HuH-7 (cell line): Measurements from ENCODE around the gene ATP6V1E1.

ENCODE experiments used
- DNase-seq: peaks from one replicate; pipeline ENCODE4 v3.0.0; 2011; ENCODE audit warnings: low spot score

The ATP6V1E1 gene

DNA sequence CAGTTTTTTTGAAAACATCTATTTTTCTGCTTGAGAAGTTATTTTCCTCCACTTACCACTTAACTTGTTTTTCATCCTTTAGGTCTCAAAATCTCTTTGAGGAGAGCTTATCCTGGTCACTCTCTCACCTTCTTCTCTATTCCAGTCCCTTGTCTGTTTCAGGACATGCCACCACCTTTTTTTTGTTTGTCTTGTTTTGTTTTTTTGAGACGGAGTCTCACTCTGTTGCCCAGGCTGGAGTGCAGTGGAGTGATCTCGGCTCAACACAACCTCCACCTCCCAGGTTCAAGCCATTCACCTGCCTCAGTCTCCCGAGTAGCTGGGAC is 5.4 kb upstream of the ATP6V1E1 start:
- no peak for DNase-seq

DNA sequence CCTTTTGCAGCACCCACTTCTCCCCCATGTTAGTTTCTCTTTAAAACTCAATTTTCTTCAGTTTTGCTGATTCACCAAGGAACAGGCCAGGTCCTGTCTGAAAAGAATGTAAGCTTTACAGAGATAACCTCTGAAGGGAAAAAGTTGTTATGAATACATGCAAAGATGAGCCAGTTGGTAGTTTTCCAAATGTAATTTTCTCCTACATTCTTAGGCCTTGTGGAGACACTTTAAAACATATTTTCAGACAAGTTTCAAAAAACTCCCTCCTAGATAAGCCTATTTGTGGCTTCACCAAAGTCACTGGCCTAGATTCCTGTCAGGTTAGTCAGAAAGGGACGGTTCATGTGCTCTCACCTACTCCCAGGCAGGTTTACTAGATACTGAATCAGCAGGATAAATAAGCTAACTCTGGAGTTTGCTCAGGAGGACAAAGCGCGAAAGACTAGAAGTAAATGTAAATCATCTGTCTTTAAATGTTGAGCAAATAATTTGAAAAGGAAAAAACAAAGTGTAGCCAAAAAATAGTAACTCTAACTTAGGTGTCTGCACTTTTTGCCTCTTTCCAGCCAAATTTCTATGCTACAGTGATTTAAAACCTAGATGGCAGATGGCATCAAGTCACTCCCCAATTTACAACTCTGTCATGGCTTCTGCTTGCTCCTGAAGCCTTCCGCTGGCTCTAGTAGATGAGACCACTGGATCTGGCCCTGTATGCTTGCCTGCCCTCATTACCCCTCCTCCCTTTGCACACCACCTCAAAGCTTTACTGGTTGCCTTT is 4.9 kb upstream of the ATP6V1E1 start:
- no peak for DNase-seq

DNA sequence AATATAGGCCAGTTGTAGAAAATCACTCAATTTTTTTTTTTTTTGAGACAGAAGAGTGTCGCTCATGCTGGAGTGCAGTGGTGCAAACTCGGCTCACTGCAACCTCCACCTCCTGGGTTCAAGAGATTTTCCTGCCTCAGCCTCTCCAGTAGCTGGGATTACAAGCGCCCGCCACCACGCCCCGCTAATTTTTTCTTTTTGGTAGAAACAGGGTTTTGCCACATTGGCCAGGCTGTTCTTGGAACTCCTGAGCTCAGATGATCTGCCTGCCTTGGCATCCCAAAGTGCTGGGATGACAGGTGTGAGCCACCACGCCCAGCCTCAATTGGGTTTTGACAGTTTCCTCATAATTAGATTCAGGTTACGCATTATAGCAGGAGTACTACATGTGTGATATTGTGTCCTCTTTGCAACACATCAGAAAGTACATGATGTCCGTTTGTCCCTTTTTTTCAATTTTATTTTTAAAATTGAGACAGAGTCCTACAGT is 2.6 kb upstream of the ATP6V1E1 start:
- no peak for DNase-seq

DNA sequence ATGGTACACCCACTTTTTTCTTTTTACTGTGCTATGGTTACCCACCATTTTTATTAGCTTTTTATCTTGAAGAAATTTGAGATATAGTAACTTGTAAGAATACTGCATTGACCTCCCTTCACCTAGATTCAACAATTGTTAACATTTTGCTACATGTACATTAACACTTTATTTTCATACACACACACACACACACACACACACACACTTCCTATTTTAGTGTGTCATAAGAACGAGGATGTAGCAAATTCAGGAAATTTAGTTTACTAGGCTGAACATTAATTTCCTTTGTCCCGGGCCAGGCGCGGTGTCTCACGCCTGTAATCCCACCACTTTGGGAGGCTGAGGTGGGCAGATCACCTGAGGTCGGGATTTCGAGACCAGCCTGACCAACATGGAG is 1.1 kb upstream of the ATP6V1E1 start:
- DNase-seq: no peak

DNA sequence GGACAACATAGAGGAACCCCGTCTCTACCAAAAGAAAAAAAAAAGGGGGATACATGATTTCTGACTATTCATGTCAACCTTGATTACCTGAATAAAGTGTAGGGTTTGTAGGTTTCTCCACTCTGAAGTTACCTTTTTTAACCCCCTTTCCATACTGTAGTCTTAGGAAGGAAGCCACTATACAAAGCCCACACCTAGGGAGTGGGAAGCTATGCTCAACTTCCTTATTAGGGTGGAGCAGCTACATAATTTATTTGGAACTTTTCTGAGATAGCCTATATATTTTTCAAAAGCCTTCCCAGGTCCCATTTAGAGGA is 582 bp upstream of the ATP6V1E1 start:
- no peak for DNase-seq

DNA sequence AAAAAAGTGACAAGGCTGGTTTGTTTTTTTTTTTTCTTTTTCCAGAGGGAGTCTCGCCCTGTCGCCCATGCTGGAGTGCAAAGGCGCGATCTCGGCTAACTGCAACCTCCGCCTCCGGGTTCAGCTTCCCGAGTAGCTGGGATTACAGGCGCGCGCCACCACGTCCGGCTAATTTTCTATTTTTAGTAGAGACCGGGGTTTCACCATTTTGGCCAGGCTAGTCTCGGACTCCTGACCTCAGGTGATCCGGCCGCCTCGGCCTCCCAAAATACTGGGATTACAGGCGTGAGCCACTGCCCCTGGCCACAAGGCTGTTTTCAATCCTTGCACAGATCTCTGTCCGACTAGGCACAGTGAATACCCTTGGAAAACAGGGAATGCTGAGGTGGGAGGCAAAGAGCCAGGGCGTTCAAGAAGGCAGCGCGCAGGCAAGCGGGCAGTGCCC is 566 bp downstream of the ATP6V1E1 start:
- no peak for DNase-seq

DNA sequence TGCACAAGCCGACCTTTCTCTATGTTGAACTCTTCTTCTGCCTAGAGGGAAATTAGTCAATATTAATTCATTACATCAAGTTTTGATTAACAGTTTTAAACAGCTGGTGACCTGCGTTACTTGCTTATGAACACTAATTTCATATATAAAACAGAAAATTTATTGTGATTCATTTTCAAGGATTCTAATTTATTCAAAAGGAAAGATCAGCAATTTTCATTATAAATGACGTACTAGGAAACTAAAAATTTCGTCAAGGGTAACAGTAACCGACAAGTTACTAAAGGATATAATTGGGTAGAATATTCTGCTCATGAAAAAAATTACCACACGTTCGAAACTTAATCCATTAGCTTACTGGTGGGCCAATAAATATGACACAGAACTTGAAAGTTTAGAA is 15.3 kb downstream of the ATP6V1E1 start:
- no peak for DNase-seq

DNA sequence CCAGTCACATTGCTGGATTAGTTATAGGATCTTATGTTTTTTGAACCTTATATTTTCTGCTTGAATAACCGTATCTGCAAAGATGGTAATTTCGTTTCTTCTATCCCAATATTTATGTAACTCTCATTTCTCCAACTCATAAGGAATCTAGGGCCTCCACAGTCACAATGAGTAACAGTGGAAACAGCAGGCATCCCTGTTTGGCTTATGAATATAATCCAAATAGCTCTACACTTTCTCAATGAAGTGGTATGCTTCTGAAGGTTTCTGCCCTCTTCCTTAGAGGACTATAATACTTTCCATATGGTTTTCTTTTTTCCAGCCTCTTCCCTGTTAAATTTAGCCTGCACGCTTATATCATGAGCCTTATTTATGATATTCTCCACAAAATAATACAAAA is 16.5 kb downstream of the ATP6V1E1 start:
- DNase-seq: no peak

DNA sequence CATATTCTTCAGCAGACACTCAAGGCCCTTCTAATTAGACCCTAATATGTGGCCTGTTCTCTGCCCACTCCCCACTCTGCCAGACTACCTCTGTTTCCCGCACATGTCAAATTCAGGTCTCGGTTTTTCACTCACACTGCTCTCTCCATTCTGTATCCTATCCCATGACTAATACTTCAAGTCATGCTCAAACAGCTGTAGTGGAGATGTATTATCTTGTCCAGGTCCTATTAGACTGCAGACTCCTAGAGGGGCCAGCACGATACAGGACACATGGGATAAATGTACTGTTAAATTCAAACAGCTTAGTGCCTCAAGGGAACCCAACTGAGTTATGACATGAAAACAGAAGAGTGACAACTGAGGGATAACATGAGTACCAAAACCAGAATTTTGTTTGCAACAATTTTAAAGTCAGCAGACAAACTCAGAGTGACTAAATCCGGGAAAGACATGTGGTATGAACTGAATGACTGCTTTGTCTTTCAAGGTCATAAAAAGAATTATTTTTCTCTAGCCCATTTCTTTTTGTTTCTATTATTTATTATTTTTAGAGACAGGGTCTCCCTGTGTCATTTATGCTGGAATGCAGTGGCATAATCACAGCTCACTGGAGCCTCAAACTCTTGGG is 20.5 kb downstream of the ATP6V1E1 start:
- DNase-seq: no peak

DNA sequence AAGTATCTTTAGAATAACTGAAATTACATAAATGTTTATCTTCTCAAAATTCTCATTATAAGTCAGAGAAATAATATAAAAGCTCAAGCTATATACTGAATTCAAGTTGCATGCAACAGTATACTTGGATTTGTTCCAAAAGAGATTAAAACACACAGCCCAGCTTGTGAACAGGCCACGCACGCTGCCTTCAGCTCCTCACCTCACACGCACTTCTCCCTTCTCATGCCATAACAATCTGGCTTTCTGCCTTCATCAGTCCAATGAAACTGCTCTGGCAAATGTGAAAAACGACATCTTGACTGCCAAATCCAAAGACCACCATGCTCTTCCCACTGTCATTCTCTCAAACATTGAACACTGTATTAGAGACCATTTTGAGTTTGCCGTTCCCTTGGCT is 22.1 kb downstream of the ATP6V1E1 start:
- no peak for DNase-seq

DNA sequence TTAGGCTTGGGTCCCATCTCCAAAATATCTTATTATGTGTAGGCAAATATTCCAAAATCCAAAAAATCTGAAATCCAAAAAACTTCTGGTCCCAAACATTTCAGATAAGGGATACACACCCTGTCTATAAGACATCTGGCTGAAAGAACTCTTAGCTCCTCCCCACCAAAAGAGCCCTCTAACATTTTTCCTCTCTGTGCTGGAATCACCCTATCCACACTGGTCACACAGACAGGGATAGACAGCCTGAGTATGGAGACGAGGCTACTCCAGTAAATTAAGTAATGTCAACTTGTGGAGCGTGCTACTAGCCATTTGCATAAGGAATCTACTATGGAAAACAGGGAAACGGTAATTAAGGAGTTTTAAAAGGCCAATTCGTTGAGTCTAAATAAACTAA is 24.9 kb downstream of the ATP6V1E1 start:
- no peak for DNase-seq

DNA sequence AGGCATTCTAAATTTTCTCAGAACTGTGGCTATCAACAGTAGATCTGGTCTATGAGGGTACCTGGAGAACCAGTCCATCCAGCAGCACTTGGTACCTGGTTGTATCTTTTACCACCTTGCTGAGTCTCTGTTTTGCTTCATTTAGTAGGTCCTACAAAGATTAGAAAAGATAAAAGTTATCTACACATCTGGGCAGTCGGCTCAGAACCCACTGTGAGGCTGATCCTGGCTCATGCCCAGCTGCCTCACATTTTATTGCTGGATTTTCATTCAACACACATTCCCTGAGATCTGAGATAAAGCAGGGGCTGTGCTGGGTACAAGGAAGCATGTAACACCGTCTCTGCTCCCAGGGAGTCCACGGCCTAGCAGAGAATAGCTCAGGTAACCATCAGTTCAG is 27.5 kb downstream of the ATP6V1E1 start:
- DNase-seq: no peak

DNA sequence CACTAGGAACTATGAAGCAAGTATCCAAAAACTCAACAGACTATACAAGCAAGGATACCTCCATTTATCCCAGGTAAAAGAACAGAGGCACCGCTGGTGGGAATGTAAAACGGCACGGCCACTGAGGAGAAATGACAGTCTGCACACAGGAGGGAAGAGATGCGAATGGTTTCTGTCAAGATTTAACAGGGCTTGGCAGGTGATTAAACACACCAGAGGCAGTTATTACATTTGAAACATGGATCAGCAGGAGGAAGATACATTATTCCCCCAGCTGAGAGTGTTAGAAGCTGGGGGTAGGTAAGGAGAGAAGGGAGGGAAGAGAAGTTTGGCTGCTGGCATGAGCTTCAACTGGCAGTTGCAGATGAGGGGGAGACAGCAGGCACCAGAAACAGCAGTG is 30.2 kb downstream of the ATP6V1E1 start:
- DNase-seq: no peak

DNA sequence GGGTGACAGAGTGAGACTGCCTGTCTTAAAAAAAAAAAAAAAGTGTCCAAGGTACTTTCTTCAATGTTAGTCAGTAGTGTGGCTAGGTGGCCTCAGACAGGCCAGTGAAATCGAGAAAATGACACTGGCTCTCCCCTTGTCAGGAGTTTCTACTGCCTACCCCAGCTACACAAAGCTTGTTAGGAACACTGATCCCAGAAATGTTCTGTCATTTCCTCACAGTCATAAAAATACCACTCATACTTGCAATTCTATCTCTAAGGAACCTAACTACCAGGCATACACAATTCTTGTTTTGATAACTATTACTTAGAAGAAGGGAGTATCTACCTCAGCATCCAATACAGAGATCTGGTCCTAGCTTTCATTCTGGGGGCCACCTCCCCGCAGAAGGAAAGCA is 31.3 kb downstream of the ATP6V1E1 start:
- DNase-seq: no peak

DNA sequence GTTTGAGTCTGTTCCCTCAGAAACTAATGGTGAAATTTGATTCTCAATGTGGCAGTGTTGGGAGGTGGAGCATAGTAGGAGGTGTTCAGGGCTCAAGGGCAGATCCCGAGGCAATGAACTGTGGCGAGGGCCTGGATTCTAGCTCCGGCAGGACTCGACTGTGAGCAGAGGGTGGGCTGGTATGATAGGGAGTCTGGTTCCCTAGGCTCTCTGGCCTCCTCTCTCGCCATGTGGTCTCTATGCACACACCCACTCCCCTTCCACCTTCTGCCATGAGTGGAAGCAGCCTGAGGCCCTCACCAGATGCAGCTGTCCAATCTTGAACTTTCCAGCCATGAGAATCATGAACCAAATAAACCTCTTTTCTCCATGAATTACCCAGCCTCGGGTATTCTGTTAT is 32.3 kb downstream of the ATP6V1E1 start:
- DNase-seq: no peak

DNA sequence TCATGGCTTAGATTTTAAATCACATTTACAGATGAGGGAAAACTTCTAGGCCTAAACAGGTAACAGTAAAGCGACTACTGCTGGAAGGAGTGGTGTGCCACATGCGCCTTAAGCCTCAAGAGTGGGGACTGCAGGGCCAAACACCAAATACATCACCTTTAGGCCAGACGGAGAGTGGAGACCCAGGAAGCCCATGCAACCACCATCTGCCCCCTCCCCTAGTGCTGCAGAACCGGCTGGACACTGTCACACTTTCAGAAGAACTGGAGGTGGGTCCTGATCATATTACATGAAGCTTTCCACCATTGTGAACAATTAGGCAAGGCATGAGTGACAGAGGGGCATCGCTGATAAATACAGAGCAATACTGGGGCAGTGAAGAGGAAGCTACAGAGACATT is 36.3 kb downstream of the ATP6V1E1 start:
- no peak for DNase-seq

DNA sequence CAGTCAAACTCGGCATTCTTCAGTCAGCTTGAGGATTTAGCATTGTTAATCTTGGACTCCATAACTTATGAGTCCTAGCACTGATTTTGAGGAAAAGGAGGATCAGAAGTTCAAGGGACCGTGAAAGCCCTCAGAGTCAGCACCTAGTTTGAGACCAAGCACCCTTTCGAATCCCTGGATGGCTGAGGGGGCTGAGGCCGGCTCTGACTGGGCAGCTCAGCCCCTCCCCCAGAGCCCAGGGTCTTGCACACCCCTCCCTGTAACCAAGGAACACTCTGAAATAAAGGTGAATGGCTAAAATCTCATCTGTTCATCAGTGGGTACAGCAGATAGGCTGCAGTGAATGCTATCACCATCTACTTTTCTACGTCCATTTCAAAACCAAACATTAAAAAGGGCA is 38.0 kb downstream of the ATP6V1E1 start:
- DNase-seq: no peak

DNA sequence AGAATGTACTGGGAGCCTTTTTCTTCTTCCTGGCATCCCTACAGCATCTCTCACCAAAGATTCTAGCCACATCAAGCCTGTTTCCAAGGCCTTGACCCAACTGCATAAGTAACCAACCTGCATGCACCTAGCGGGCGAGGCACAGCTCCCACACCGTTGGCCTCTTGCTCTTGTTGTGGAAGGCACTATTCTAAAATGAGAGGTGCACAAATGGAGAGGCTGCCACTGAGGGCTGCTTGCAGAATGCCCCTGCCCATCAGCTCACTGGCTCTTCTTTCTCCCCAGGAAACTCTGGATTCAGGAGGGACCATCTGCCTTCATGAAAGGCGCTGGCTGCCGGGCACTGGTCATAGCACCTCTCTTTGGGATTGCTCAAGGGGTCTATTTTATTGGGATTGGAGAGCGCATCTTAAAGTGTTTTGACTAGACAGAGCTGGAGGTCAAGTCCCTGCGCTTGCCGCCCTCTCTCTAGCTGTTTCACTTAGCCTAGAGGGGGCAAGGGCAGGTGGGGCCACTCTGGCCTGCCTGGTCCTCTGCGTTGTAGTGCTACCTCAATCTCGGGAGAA is 38.7 kb downstream of the ATP6V1E1 start:
- no peak for DNase-seq

DNA sequence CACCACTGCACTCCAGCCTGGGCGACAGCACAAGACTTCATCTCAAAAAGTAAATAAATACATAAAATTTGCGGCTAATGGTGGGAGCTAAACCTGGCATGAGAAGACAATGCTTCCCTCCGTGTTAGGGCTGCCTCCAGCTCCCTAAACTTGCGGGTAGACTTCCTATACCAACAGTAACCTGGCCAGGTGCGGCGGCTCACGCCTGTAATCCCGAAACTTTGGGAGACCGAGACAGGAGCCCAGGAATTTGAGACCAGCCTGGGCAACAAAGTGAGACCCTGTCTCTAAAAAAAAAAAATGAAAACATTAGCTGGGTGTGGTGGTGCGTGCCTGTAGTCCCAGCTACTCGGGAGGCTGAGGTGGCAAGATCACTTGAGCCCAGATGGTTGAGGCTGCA is 39.9 kb downstream of the ATP6V1E1 start:
- no peak for DNase-seq

DNA sequence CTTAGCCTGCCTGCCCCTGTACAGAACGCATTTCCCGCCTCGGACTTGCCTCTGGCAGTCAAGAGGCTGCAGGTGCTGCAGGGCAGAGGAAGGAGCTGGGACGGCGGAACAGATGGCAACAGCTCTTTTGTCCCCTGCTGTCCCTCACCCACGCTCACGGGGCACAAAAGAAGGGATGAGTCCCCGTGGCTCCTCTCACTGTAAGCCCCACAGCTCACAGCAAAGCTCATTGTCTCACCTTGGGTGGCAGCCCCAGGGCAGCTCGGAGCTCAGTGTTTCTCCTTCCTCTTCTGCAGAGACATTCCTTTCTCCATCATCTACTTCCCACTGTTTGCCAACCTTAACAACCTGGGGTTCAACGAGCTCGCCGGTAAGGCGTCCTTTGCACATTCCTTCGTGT is 40.9 kb downstream of the ATP6V1E1 start:
- no peak for DNase-seq

DNA sequence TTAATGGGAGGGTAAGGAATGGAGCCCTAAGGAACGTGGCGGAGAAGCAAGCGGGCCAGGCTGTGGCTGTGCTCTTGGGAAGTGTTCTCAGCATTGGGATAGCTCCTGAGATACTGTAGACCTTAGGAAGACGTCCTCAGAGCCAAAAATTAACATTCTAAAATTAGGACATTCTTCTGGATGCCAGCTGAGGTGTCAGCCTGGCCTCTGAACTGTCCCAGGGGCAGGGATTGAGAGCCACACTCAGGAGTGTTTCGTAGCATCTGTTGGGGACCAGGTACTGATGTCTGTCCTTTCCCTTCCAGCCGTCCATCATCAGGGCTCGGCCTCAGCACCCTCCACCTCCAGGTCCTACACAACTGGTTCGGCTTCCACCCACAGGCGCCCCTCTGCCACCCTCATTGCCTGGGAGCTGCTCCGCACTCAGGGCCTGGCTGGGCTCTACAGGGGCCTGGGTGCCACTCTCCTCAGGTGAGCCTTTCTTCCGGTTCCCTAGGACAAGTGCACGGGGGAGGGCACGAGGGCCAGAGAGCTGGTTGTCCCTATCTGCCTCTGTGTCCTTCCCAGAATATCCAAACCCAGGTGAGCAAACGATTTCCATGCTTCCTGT is 41.6 kb downstream of the ATP6V1E1 start:
- DNase-seq: no peak

DNA sequence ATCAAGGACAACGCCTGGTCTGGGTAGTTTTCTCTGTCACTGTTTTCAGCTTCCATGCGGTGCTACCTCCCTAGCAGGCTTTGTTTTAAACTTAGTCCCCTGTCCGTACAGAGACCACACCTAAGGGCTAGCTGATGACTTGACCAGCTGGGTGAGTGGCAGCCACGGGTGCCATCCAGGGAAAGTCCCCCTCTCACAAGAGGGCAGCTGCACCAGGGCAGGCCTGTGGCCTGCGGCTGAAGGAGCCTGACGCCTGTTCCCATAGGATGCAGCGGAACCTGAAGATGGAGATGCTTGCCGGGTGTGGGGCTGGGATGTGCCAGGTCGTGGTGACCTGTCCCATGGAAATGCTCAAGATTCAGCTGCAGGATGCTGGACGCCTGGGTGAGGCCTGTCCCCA is 45.4 kb downstream of the ATP6V1E1 start:
- no peak for DNase-seq

DNA sequence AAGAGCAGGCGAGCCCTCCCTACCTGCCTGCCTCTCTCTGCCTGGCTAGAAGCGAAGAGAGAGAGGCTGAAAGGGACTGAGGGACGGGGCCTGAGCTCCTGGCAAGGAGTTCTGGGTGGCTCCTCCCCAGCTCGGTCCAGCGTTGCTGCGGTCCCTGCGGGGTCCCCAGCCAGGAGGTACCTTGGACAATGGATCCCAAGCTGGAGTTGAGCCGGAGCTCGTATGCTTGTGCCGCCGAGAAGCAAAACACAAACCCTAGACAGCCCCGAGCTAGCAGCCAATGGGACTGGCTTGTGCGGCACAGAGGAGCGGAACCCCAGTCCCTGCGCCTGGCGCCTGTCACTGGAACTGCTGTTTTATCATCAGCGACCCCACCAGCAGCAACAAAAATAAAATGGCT is 46.9 kb downstream of the ATP6V1E1 start:
- no peak for DNase-seq
